NB4 (cell line): ENCODE results near the gene MIGA2.

Experiments used
- DNase-seq: peaks from one replicate; pipeline ENCODE4 v3.0.0; 2010; ENCODE audit warnings: low read depth
- H3K4me3 ChIP-seq: one replicate; pipeline ENCODE4 v1.5.1; 2011; ENCODE audit warnings: mild to moderate bottlenecking, low read depth, low read length, moderate library complexity
- MYC ChIP-seq: IDR thresholded peaks from 2 replicates; pipeline ENCODE4 v1.6.1; 2011; ENCODE audit warnings: low read depth, low read length
- POLR2A ChIP-seq: IDR thresholded peaks from 2 replicates; pipeline ENCODE4 v1.6.1; 2011; ENCODE audit warnings: mild to moderate bottlenecking; ENCODE audit not compliant: insufficient read length; ENCODE audit errors: extremely low read depth
- TF ChIP-seq, protein P1 (sequence below): IDR thresholded peaks from 2 replicates; pipeline ENCODE4 v1.6.1; 2011; ENCODE audit warnings: low read depth, low read length
- TF ChIP-seq, protein P2 (sequence below): IDR thresholded peaks from one replicate; pipeline ENCODE4 v1.5.1; 2012; ENCODE audit warnings: low read depth, low read length

The MIGA2 gene

DNA sequence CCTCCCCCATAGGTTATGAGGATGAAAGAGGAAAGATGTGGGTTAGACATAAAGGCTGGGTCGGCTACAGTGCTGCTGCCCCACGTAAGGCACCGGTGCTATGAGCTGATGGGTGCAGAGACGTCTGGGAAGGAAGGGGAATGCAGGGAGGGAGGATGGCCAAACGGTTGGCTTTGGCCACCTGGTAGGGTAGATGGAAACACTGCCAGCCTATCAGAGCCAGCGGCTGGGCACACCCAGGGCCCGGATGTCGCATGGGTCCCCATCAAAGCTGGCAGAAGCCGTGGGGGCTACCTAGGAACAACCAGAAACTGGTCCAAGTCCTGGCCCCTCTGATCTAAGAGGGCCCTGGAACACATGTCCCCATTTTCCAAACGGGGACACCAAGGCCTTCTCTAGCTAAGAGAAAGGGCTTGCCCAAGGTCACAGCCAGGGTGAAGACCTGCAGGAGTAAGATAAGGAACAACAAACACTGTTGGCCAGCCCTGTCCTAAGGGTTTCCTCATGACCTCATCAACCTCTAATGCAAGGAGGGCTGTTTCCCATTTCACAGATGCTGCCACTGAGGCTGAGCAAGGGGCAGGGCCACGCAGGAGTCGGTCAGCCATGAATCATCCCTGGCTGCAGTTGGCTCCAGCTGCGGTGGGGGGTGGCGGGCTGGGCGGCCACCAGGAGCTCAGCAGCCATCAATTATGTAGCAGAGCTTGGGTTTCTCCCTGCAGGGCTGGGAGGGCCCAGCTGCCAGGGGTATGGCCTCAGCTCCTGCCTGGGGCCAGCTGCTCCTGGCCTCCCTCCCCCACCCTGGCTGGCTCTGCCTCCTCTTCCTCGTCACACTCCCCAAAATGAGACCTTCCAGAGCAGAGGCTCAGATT is 13.2 kb upstream of the MIGA2 start:
- no peak overlapping the region for H3K4me3 ChIP-seq
- TF ChIP-seq, protein P1, sequence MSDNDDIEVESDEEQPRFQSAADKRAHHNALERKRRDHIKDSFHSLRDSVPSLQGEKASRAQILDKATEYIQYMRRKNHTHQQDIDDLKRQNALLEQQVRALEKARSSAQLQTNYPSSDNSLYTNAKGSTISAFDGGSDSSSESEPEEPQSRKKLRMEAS: no peak
- TF ChIP-seq MYC (no peak), POLR2A (no peak)
- TF ChIP-seq, protein P2, sequence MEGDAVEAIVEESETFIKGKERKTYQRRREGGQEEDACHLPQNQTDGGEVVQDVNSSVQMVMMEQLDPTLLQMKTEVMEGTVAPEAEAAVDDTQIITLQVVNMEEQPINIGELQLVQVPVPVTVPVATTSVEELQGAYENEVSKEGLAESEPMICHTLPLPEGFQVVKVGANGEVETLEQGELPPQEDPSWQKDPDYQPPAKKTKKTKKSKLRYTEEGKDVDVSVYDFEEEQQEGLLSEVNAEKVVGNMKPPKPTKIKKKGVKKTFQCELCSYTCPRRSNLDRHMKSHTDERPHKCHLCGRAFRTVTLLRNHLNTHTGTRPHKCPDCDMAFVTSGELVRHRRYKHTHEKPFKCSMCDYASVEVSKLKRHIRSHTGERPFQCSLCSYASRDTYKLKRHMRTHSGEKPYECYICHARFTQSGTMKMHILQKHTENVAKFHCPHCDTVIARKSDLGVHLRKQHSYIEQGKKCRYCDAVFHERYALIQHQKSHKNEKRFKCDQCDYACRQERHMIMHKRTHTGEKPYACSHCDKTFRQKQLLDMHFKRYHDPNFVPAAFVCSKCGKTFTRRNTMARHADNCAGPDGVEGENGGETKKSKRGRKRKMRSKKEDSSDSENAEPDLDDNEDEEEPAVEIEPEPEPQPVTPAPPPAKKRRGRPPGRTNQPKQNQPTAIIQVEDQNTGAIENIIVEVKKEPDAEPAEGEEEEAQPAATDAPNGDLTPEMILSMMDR: no peak
- no peak for DNase-seq

DNA sequence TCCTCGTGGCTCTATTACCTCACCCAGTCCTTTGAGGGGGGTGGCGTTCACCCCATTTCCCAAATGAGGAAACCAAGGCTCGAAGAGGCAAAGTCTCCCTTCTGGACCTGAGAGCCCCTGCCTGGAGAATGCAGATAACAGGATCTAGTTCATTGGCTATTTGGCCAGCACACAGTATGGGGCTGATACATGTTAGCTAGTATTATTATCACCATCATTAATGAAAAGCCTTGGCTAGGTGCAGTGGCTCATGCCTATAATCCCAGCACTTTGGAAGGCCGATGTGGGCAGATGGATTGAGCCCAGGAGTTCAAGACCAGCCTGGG is 12.6 kb upstream of the MIGA2 start:
- TF ChIP-seq, protein P2: no peak
- TF ChIP-seq, protein P1: no peak
- no peak for TF ChIP-seq MYC
- no peak overlapping the region for H3K4me3 ChIP-seq
- no peak for DNase-seq

DNA sequence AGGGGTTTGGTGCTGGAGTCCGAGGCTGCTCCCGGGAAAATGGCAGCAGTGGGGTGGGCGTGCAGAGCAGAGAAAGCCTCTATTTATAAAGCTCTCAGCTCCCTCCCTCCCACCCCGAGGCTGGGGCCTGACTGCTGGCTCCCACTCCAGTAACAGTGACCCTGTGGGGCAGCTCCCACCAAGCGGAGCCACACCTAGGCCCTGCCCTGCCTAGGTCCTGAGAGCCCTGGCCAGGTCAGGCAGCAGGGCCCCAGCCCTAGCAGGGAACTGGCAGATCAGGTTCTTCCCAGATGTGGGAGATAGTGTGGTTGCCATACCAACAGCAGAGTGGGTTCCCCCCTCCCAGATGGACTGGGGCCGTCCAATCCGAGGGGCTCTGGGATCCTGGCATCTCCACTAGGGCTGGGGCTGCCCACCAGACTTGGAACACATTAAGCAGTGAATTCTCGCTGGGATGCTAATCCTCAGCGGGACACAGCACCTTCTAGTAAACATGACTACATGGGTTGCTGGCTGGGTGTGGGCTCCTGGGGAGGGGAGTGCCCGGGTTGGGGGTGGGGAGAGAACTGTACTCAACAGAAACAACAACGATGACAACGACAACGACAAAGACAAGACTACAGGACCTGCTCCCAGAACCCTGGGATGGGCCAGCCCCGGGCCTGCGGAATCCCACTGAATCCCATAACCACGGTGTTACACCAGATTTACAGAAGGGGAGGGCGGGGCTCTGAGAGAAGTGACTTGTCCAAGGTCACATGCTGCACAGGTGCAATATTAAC is 9.8 kb upstream of the MIGA2 start:
- DNase-seq: no peak
- H3K4me3 ChIP-seq: peak overlapping the region; percentile 67
- TF ChIP-seq, protein P1: no peak
- TF ChIP-seq MYC (no peak), POLR2A (no peak)
- TF ChIP-seq, protein P2: no peak

DNA sequence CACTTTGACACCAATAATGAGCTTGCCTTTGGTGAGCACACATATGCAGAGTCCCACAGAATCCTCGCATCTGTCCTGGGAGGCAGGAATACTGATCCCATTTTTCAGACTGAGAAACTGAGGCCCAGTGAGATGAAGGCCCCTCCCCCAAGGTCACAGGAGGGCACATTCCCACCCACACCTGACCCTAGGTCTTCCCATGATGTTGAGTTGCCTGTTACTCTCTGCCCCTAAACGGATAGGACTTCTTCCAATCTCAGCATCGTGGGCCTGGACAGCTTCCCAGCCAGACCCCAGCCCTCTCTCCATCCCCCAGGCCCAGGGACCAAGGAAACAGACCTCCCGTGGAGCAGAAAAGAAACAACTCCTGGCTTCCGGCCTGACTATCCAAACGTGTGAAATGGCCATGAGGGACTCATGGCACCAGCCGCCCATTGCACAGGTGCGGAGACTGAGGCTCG is 9.2 kb upstream of the MIGA2 start:
- TF ChIP-seq, protein P1: no peak
- TF ChIP-seq POLR2A (no peak), MYC (no peak)
- TF ChIP-seq, protein P2: no peak
- no peak for DNase-seq
- peak overlapping the region; percentile 67 for H3K4me3 ChIP-seq

DNA sequence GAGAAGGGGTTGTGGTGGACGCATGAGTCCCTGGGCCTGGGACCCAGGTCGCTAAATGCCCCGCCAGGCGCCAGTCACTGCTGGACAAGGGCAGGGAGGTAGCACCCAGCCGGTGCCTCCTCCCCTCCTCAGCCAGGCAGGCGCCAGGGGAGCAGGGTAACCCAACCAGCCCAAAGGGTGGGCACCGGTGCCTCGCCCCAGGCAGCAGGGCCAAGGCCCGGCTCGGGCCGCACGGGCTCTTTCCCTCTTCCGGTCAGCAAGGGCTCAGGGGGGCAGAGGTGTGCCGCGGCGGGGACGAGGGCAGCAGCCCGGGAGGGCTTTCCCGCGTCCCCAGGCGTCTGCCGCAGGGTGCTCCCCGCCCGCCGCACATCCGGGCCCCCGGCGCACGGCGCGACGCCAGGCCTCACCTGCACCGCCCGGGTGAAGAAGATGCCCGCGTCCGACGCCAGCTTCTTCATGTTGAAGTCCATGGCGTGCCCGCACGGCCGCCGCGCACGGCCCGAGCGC is 8.7 kb upstream of the MIGA2 start:
- H3K4me3 ChIP-seq: peak overlapping the region; percentile 67
- TF ChIP-seq, protein P2: no peak
- TF ChIP-seq POLR2A: no peak
- TF ChIP-seq, protein P1: no peak
- TF ChIP-seq MYC: no peak
- DNase-seq: peak; percentile 64
